ENCODE data around the gene TRIM14.
"Not testable (repeated sequence)": the region's sequence is repeated elsewhere in the genome, so short reads cannot be mapped to it uniquely, and the experiment has no call there.

The TRIM14 gene

GRCh38 chr9:98108531-98109031 lies 10.4 kb downstream of the TRIM14 start:
- DNase-seq (ENCODE audit: extremely low read depth in 1 of 2, low read depth in 1 of 2) = no peak

GRCh38 chr9:98107926-98108325 lies 11.1 kb downstream of the TRIM14 start:
- no peak for DNase-seq (ENCODE audit: extremely low read depth in 1 of 2, low read depth in 1 of 2)

GRCh38 chr9:98105006-98105405 lies 14.0 kb downstream of the TRIM14 start:
- no peak for DNase-seq (ENCODE audit: extremely low read depth in 1 of 2, low read depth in 1 of 2)

GRCh38 chr9:98104445-98104881 lies 14.6 kb downstream of the TRIM14 start:
- DNase-seq (ENCODE audit: extremely low read depth in 1 of 2, low read depth in 1 of 2) = no peak

GRCh38 chr9:98101868-98102273 lies 17.2 kb downstream of the TRIM14 start:
- DNase-seq (ENCODE audit: extremely low read depth in 1 of 2, low read depth in 1 of 2) = peak; percentile 25 to 75

GRCh38 chr9:98101416-98101815 lies 17.6 kb downstream of the TRIM14 start:
- DNase-seq (ENCODE audit: extremely low read depth in 1 of 2, low read depth in 1 of 2) = no peak

GRCh38 chr9:98100456-98100855 lies 18.6 kb downstream of the TRIM14 start:
- DNase-seq (ENCODE audit: extremely low read depth in 1 of 2, low read depth in 1 of 2) = no peak

GRCh38 chr9:98099898-98100297 lies 19.1 kb downstream of the TRIM14 start:
- no peak for DNase-seq (ENCODE audit: extremely low read depth in 1 of 2, low read depth in 1 of 2)

GRCh38 chr9:98099346-98099745 lies 19.7 kb downstream of the TRIM14 start:
- DNase-seq (ENCODE audit: extremely low read depth in 1 of 2, low read depth in 1 of 2) = no peak

GRCh38 chr9:98097836-98098235 lies 21.2 kb downstream of the TRIM14 start:
- DNase-seq (ENCODE audit: extremely low read depth in 1 of 2, low read depth in 1 of 2) = peak in 1 of 2 donors; percentile 32

- no peak for DNase-seq (ENCODE audit: extremely low read depth in 1 of 2, low read depth in 1 of 2)
These were observed 22.9 kb downstream of the TRIM14 start for GRCh38 chr9:98096091-98096490.

- DNase-seq (ENCODE audit: extremely low read depth in 1 of 2, low read depth in 1 of 2) = no peak
These were observed 23.6 kb downstream of the TRIM14 start for GRCh38 chr9:98095401-98095800.

- DNase-seq (ENCODE audit: extremely low read depth in 1 of 2, low read depth in 1 of 2) = no peak
These were observed 24.2 kb downstream of the TRIM14 start for GRCh38 chr9:98094851-98095250.

- no peak for DNase-seq (ENCODE audit: extremely low read depth in 1 of 2, low read depth in 1 of 2)
These were observed 24.7 kb downstream of the TRIM14 start for GRCh38 chr9:98094316-98094715.

GRCh38 chr9:98092613-98092931 lies 26.4 kb downstream of the TRIM14 start:
- no peak for DNase-seq (ENCODE audit: extremely low read depth in 1 of 2, low read depth in 1 of 2)

- DNase-seq (ENCODE audit: extremely low read depth in 1 of 2, low read depth in 1 of 2) = no peak
These were observed 27.0 kb downstream of the TRIM14 start for GRCh38 chr9:98091735-98092612.

GRCh38 chr9:98090674-98091073 lies 28.3 kb downstream of the TRIM14 start:
- not testable (repeated sequence) for DNase-seq (ENCODE audit: extremely low read depth in 1 of 2, low read depth in 1 of 2)

GRCh38 chr9:98087420-98088354 lies 31.3 kb downstream of the TRIM14 start:
- no peak for DNase-seq (ENCODE audit: extremely low read depth in 1 of 2, low read depth in 1 of 2)

GRCh38 chr9:98086461-98086860 lies 32.6 kb downstream of the TRIM14 start:
- DNase-seq (ENCODE audit: extremely low read depth in 1 of 2, low read depth in 1 of 2) = no peak

- DNase-seq (ENCODE audit: extremely low read depth in 1 of 2, low read depth in 1 of 2) = no peak
These were observed 33.1 kb downstream of the TRIM14 start for GRCh38 chr9:98085944-98086343.

GRCh38 chr9:98085058-98085457 lies 34.0 kb downstream of the TRIM14 start:
- DNase-seq (ENCODE audit: extremely low read depth in 1 of 2, low read depth in 1 of 2) = no peak

GRCh38 chr9:98084396-98084795 lies 34.6 kb downstream of the TRIM14 start:
- no peak for DNase-seq (ENCODE audit: extremely low read depth in 1 of 2, low read depth in 1 of 2)
